C1 segment of cervical spinal cord (tissue), 14 donors: ENCODE results near the gene CST9.

ENCODE experiments used
- DNase-seq, 14 donors: peaks; one replicate each; lab custom pipeline; 2025; lab: John Stamatoyannopoulos, UW

The CST9 gene, protein sequence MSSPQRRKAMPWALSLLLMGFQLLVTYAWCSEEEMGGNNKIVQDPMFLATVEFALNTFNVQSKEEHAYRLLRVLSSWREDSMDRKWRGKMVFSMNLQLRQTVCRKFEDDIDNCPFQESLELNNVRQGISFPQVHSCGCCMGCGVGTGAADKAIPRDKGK

DNA sequence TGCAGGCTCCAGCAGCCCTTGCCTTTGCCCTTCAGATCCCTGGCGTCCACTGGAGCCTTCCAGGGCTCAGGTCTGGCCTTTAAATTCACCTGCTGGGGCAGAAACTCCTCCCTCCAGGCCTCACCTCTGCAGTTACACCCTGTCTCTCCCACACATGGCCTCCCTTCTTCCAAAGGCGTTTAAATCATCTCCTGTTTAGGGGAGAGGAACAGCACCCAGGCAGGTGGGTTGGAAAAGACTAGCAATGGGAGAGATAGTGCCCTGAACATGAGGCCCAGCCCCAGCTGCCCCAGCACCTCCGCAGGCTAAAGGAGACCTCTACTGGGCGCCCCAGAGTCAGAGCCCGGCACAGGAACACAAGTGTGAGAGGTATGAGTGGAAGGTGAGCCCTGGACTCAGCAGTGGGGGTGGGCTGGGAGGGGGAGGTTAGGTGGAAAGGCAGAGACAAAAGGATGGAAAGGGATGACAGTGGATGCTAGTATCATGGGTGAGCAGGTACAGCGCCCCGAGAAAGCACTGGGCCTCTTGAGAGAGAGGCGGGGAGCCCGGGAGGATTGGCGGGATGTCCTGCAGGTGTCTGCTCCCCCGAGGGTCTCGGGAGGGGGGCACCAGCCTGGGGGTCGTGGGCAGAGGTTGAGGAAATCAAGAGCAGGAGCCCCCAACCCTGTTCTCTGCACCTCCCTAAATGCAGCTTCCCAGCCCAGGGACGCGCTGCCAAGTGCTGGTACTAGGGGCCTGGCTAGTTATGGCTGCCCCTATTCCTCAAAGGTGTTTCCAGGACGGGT, at the start of gene CST9:
Gene CST9, minus strand, starts transcription at position 51 of the 785 bp plus-strand sequence. CDS start 53 bp downstream, outside the sequence.
- DNase-seq, result no peak

DNA sequence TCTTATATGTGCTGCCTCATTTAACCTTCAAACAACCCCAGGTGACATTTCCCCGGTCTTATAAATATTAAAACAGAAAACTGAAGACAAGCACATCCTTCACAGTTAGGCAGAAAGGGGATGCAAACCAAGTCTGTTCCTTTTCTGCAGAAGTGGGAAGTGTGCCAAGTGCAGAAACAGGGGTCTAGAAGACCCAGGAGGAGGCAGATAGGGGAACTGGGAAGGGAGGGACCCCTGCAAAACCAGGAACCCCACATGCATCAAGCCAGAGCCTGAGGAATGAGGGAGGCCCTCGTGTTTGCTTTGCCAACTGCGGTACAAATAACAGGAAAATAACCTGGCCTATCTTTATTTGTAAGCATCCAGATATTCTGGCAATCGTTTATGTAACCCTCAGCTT, 49.0 kb upstream of the CST9 start:
- DNase-seq, result peak in 1 of 14 donors; percentile 18

DNA sequence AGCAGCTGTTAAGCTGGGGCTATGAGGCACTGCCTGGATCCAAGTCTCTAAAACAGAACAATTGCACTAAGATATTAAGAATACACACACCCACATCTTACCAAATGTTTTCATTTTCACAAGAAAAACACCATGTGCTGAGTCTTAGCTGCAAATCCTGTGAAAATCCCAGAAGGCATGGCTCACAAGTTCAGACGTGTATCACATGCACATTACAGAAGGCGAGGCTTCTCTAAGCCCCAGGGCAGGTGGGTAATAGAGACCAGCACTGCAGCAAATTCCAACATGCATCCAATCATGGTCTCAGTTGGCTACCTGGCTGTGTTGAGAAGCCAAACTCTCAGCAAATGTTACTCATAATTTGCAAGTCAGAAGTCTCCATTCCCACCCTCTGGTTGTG, 48.3 kb upstream of the CST9 start:
- DNase-seq, result no peak

DNA sequence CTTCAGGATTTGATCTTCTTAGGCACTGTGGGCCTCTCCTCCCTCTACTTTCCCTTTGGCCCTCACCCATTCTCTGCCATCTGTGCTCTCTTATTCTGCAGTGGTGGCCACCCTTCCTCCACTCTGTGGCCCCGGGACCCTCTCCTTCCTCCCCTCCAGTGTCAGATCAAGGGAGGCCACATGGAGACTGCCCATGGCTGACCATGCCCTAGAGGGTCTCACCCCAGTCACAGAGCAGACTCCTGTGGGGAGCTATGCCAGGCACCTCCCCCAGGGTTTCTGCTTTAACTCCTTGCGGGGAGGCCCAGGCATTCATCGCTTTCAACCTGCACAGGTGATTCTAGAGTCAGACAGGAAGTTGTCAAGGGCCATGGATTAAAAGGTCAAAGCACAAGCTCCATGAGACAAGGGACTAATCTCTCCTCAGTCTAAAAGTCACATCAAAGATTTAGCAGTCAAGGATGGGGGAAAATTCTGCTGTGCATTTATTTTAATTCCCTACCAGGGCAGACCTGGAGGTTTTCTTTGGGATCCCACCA, 47.8 kb upstream of the CST9 start:
- DNase-seq, result no peak

DNA sequence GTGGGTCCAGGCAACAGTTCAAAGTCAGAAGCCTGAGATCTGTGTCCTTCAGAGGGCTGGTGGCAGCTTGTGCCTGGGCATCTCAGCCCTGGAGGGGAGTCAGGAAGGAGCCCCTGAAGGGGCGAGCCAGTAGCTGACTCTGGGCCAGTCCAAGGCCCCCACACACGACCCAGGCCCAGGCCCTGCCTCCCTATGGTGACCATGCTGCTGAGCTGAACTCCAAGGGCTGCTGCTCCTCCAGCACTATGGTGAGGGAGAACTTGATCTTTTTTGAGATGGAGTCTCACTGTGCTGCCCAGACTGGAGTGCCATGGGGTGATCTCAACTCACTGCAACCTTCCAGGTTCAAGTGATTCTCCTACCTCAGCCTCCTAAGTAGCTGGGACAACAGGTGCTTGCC, 47.2 kb upstream of the CST9 start:
- DNase-seq, result no peak

DNA sequence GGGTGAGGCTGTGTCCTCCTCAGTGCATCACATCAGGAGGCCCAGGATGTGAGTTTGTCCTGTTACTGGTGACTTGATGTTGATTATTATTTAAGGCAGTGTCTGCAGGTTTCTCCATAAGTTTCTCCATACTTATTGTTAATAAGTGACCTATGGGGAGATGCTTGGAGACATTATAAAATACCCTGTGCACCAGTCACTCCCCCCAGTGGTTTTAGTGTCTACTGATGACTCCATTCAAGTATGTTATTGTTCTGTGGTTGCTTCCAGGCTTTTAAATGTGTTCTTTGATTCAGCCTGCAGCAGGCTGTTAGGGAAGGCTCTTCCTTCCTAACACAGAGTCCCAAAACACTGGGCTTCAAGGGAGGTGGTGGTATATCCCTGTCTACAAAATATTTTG, 46.7 kb upstream of the CST9 start:
- no peak for DNase-seq

DNA sequence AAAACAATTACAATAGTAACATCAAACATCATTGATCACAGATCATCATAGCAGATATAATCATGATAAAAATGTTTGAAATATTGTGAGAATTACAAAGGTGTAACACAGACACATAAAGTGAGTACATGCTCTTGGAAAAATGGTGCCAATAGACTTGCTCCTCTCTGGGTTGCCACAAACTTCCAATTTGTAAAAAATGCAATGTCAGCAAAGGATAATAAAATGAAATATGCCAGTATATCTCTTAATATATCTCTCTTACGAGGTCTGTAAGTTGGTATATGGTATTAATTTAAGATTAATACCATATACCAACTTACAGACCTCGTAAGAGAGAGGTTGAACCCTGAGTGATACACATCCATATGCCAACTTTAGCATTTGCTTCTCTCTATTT, 45.4 kb upstream of the CST9 start:
- no peak for DNase-seq

DNA sequence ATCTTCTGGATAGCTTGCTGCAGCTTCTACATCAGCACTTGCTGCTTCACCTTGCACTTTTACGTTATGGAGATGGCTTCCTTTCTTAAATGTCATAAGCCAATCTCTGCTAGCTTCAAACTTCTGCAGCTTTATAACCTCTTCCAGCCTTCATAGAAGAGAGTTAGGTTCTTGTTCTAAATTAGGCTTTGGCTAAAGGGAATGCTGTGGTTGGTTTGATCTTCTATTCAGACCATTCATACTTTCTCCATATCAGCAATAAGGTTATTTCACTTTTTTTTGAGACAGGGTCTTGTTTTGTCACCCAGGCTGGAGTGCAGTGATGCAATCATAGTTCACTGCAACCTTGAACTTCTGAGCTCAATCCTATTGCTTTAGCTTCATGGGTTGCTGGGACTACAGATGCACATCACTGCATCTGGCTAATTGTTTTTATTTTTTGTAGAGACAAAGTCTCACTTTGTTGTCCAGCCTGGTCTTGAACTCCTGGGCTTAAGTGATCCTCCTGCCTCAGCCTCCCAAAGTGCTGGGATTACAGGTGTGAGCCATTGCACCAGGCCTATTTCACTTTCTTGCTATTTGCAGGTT, 44.2 kb upstream of the CST9 start:
- no peak for DNase-seq

DNA sequence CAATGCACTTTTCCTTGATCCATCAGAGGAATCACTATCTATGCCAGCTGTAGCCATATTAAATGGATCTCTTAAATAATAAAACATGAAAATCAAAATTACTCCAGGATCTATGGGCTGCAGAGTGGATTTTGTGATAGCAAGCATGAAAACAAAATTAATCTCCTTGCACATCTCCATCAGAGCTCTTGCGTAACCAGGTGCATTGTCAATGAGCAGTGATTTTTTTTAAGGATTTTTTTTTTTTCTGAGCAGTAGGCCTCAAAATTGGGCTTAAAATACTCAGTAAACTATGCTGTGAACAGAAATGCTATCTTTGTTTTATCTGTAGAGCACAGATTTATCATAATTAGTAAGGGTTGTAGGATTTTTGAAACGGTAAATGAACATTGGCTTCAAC, 43.5 kb upstream of the CST9 start:
- DNase-seq, result no peak

DNA sequence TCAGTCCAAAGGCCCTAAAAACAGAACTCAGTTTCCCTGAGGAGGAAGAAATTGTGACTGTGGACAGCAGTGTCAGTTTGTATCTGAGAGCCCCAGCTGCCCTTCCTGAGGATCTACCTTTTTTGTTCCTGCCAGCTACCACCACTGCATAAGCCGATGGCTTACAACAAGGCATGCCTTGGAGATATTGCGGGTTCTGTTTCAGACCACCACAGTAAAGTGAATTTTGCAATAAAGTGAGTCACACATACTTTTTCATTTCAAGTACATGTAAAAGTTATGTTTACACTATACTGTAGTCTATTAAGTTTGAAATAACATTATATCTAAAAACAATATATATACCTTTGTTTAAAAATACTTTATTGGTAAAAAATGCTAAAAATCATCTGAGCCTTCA, 41.6 kb upstream of the CST9 start:
- DNase-seq, result no peak

DNA sequence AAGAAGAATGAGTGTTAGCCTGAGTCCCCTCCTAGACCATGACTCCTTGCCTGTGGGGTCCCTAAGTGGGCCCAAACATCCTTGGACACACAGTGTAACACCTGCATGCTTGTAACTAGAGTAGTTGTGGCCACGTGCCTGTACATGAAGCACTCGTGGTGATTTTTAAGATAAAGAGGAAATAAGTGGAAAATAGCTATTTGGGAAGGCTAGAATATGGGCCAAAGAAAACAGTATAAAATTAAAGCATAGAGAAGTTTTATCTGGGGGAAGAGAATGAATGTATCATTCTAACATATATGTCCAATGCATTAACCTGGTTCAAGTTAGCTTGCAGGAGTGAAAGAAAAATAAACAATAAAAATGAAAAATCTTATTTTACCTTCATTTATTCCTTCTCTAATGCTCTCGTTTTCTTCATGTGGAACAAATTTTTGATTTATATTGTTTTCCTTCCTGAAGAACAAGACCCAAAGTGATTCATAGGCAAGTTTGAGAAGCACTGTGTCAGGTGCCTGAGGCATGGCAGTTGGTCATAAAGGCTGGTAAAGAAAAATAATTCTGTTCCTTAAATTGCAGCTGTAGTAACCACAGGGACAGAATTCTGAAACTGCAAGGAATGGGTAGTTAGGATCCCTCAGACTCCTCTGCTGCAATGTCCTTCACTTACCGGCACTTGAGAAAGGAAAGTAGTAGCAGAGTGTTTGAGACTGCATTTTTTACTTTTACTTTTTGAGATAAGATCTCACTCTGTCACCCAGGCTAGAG, 40.6 kb upstream of the CST9 start:
- no peak for DNase-seq

DNA sequence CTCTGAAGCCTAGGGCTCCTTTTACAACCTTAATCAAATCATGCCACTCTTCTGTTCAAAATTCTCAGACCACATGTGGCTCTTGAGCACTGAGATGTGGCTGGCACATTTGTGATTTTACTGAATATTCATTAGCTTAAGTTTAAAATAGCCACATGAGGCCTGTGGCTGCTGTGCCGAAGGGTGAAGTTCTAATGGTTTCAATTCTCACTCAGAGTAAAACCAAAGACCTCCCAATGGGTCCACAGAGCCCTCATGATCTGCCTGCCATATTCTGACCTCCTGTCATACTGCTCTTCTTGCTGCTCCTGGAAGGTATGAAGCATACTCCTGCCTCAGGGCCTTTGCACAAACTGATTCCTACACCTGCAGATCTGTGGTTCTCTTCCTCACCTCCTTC, 39.9 kb upstream of the CST9 start:
- DNase-seq, result no peak

DNA sequence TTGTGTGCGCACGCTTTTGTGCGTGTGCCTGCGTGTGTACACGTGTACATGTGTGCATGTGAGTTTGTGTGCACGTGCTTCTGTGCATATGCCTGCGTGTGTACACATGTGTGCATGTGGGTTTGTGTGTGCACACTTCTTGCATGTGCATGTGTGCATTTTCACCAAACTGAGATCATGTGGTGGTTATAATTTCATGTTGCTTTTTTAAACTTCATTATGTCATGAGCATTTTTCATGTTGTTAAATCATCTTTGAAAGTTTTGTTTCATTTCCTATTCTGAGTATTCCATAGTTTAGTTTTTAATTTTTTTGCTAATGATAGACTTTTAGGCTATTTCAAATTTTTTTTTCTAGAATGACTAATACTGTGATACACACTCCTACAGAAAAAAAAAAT, 38.4 kb upstream of the CST9 start:
- DNase-seq, result no peak

DNA sequence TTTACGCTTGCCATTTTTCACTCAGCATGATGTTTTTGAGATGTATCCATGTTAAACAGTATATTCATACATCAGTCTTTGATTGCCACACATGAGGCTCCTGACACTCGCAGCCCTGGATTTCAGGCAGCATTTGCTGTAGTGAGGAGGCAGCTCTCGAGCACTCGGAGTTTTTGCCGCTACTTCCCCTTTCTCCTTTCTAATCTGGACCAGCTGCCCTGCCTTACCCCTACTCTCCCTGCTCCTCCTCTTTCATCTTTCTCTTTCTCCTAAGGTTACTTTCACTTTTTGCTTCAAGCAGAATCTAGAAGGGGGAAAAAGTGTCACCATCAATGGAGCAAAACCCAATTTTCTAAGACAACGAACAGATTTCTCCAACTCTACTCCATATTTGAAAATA, 37.9 kb upstream of the CST9 start:
- no peak for DNase-seq

DNA sequence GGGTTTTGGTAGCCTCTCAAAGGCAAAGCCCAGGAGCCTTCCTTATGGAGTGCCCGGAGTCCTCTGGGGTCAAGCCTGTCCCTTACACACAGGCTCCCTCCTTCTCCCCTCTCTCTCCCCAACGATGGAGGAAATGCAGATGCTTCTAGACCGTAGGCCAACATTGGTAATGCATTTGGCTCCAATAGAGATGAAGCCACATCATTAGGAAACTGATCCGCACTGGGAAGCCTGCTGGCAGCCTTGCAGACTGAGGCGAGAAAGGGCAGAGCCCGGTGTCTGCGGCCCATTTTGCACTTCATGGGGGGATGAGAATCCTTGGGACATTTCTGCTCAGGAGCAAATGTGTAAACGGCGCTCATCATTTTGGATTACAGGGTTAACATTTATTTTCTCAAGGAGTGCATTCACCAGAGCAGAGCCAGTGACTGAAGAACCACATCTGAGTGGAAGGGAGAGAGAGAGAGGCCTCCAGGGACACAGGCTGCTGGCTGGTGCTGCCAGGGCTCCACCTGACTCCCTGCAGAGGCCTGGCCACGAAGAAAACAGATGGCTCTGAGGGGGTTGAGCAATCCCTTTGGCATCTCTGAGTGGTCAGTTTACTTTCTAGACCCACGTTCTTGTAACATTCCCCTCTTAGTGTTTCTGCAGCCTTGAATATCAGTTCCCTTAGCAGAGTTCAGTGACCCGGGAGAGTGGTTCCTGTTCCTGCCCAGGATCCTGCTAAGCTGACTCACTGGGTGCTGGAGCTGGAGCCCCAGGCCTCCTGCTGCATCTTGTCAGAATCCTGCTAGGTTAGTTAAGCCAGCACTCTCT, 36.4 kb upstream of the CST9 start:
- DNase-seq, result peak in 6 of 14 donors; percentile 25 to 48 (median 40)

DNA sequence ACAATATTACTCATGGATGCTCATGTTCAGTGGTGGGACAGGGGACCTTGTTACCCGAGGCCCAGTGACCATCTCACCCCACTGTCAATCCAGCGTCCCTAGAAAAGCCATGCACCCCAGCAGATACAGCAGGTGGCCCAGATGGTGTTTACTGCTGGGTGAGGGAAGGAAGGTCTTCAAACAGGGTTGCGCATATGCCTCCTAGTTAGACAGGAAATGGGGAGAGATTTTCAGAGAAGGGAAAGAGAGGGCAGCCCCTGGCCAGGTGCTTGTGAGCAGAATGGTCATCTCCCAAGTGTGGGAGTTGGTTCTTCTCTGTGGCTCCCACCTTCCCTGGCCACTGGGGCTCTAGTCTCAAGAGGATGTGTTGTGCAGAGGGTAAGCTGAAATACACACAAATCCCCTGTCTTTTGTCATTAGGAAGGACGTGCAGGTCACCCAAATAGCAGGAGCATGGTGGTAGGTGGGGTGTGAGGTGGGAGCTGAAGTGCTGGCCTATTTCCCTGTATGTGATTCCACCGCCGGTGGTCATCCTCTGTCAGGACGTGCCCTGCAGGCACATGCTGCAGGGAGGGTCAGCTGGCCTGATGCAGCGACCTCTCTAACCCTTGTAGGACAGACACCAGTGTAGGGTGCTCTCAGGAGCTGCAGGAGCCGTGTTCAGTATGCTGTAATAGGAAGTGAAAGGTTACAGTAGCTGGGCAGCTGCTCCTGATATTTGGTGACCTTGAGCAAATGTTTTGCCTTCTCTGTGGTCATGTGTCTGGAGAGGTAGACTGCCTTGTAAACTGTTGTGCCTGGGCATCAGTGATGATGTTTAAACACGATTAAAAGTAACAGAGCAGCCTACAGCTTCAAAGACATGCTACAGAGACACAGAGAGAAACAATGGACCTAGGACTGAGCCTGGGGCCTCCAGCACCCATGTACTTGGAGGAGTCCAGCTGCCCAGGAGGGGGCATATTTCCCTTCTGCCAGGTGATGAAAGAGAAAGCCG, 35.3 kb upstream of the CST9 start:
- no peak for DNase-seq

DNA sequence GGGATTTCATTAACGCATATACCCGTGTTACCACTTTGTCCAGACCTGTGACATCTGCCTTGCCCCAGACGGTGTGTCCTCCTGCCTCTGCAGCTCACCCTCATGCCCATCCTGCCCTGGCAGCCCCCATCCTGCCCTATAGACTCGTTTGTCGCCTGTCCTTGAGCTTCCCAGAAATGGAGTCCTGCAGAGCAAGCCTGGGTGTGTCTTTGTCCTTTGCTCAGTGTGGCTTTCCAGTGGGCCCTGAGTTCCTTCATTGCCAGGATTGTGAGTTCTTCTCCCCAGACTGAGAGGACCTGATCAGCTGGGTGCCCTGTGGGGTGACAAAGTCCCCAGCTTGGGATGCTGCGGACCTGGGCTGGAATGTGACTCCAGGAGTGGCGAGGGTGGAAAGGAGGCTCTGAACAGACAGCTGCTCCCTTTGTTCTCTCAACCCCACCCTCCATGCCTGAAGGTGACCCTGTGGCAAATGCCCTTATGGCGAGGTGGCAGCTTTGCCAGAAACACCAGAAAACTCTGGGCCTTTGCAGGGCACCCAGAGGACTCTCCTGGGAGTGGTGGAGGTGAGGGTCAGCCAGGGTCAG, 34.4 kb upstream of the CST9 start:
- DNase-seq, result no peak

DNA sequence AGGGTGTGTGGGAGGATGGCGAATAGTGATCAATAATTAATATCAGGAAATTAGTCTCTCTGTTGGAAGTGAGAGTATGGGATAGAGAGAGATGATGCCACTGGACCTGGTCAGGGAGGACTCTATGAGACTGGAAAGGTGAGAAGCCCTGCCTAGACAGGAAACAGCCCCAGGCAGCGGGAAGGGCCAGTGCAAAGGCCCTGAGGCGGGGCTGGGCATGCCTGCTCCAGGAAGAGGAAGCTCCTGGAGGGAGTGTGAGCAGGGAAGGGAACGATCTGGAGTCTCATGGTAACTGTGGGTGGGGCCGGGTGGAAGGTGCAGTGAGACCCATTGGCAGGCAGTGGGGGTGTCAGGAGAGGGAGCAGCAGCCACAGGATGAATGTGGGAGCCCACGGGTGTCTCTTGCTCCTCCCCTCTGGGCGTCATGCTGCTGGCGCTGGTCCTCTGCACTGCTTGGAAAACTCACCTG, 33.8 kb upstream of the CST9 start:
- DNase-seq, result no peak

DNA sequence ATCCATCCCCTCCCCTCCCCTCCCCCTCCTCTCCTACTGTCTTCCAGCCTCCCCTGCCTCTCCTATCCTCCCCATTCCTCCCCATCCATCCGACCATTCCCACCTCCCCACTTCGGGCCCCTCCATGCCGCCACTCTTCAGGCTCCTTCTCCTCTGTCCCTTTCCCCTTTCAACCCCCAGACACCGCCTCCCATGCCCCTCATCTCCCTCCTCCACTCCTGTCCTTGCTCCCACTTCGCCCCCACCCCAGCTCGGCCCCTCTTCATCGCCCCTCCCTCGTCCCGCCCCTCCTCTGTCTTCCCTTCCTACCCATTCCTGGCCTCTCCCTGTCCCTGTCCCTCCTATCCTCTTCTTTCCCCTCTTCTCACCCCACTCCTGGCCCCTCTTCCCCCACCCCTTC, 32.6 kb upstream of the CST9 start:
- no peak for DNase-seq
